ENCODE data around the gene VSIR. TPM values are rescaled to one million over a fixed set of nuclear protein-coding genes. Genes with fewer than 3 reads are reported as not detected.

VSIR gene
- total RNA-seq, 2 donors from 2014 or later = 0.07 to 0.68 TPM

DNA sequence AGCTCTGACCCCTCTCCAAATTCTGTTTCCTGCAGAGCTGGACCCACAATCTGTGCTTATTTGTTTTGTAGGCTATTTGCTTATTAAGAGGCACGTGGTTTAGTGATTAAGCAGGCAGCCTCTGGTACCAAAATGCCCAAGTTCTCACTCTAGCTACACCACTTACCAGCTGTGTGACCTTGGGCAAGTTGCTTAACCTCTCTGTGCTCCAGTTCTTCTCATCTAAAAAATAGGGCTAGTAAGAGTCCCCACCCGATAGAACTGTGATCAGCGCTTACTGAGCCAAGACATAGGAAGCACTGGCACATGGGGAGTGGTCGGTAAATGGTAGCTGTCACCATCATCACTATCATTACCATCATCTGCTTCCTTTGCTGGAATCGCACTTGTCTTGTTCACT is 74.6 kb downstream of the VSIR start:
- no peaks in the 10 kb centered on the region for H3K9me3 Mint-ChIP-seq
- Histone ChIP-seq H3K36me3 (ENCODE audit: control insufficient read depth, insufficient read depth, low read length) (no peaks in the 10 kb centered on the region), H3K4me3 (ENCODE audit: low read length) (no peak overlapping the region), H3K9ac (ENCODE audit: extremely low read depth, low read length, poor library complexity, severe bottlenecking) (no peak overlapping the region), H3K27ac (ENCODE audit: low read depth, low read length) (no peak overlapping the region), H3K4me1 (ENCODE audit: control insufficient read depth, insufficient read depth, low read length) (no peaks in the 10 kb centered on the region), H3K9me3 (ENCODE audit: control insufficient read depth, low read length) (no peaks in the 10 kb centered on the region), H3K27me3 (ENCODE audit: control insufficient read depth, insufficient read depth, low read length, poor library complexity, severe bottlenecking) (no peaks in the 10 kb centered on the region)
- H3K36me3 Mint-ChIP-seq (ENCODE audit: low read depth) = no peaks in the 10 kb centered on the region
- H3K4me1 Mint-ChIP-seq = peaks cover under 1% of the 10 kb centered on the region
- WGBS, 2 experiments (ENCODE audit: insufficient coverage in 1 of 2, insufficient read length in 1 of 2) = 87 to 96% methylated on average over 5 of the region's 5 CpGs
- no peak overlapping the region for H3K4me3 Mint-ChIP-seq
- no peak for DNase-seq
- no peak overlapping the region for H3K27ac Mint-ChIP-seq
- TF ChIP-seq, protein P1, sequence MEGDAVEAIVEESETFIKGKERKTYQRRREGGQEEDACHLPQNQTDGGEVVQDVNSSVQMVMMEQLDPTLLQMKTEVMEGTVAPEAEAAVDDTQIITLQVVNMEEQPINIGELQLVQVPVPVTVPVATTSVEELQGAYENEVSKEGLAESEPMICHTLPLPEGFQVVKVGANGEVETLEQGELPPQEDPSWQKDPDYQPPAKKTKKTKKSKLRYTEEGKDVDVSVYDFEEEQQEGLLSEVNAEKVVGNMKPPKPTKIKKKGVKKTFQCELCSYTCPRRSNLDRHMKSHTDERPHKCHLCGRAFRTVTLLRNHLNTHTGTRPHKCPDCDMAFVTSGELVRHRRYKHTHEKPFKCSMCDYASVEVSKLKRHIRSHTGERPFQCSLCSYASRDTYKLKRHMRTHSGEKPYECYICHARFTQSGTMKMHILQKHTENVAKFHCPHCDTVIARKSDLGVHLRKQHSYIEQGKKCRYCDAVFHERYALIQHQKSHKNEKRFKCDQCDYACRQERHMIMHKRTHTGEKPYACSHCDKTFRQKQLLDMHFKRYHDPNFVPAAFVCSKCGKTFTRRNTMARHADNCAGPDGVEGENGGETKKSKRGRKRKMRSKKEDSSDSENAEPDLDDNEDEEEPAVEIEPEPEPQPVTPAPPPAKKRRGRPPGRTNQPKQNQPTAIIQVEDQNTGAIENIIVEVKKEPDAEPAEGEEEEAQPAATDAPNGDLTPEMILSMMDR (conservative IDR thresholded peaks at IDR 0.05) = no peak
- no peaks in the 10 kb centered on the region for H3K27me3 Mint-ChIP-seq (ENCODE audit: insufficient read depth)

GRCh38 chr10:71697938-71698709 is 75.2 kb downstream of the VSIR start:
- H3K36me3 ChIP-seq (ENCODE audit: control insufficient read depth, insufficient read depth, low read length) = no peaks in the 10 kb centered on the region
- no peaks in the 10 kb centered on the region for H3K27me3 ChIP-seq (ENCODE audit: control insufficient read depth, insufficient read depth, low read length, poor library complexity, severe bottlenecking)
- H3K9me3 ChIP-seq (ENCODE audit: control insufficient read depth, low read length) = no peaks in the 10 kb centered on the region
- H3K4me3 ChIP-seq (ENCODE audit: low read length) = no peak overlapping the region
- no peak overlapping the region for H3K27ac ChIP-seq (ENCODE audit: low read depth, low read length)
- no peak for DNase-seq
- no peak overlapping the region for H3K27ac Mint-ChIP-seq
- H3K4me3 Mint-ChIP-seq = no peak overlapping the region
- no peaks in the 10 kb centered on the region for H3K9me3 Mint-ChIP-seq
- no peak overlapping the region for H3K9ac ChIP-seq (ENCODE audit: extremely low read depth, low read length, poor library complexity, severe bottlenecking)
- H3K36me3 Mint-ChIP-seq (ENCODE audit: low read depth) = no peaks in the 10 kb centered on the region
- TF ChIP-seq, protein P1 (conservative IDR thresholded peaks at IDR 0.05) = no peak
- H3K4me1 Mint-ChIP-seq = peaks cover 1% of the 10 kb centered on the region
- H3K4me1 ChIP-seq (ENCODE audit: control insufficient read depth, insufficient read depth, low read length) = no peaks in the 10 kb centered on the region
- H3K27me3 Mint-ChIP-seq (ENCODE audit: insufficient read depth) = no peaks in the 10 kb centered on the region
- WGBS, 2 experiments (ENCODE audit: insufficient coverage in 1 of 2, insufficient read length in 1 of 2) = 74 to 79% methylated on average over 2 to 7 of the region's 7 CpGs

Small RNA genes lying within 50 kb of the gene (microRNA-seq; reads per million reads assigned to microRNA genes)
- not detected for gene MIR7152 (ENCODE audit: borderline microRNAs expressed)

Other genes starting within 250 kb of the VSIR start
- gene C10orf105, start 53.7 kb downstream of the VSIR start, total RNA-seq = under 1 TPM; 0.13 to 0.33 TPM
- gene PSAP, start 77.7 kb upstream of the VSIR start, total RNA-seq = 100 to 1,000 TPM; 456 to 549 TPM
- 10 to 100 TPM; 12.9 to 40.8 TPM for gene CHST3, start 190.9 kb upstream of the VSIR start, total RNA-seq